Glutamatergic neuron (in vitro differentiated cells): ENCODE data around the gene ERLIN1. TPM values are rescaled to one million over a fixed set of nuclear protein-coding genes. Genes with fewer than 3 reads are reported as not detected.

Experiments used
- DNase-seq: peaks from one replicate; pipeline ENCODE4 v3.0.0; 2022
- H3K27ac Mint-ChIP-seq: one replicate; pipeline ENCODE4 v1.8.0; 2020; ENCODE audit warnings: mild to moderate bottlenecking, mixed read lengths, inconsistent platforms; ENCODE audit not compliant: unreplicated experiment
- H3K27me3 Mint-ChIP-seq: one replicate; pipeline ENCODE4 v1.8.0; 2020; ENCODE audit warnings: mild to moderate bottlenecking, moderate library complexity, mixed read lengths, inconsistent platforms; ENCODE audit not compliant: unreplicated experiment
- H3K36me3 Mint-ChIP-seq: one replicate; pipeline ENCODE4 v1.8.0; 2020; ENCODE audit warnings: mild to moderate bottlenecking, mixed read lengths, inconsistent platforms; ENCODE audit not compliant: unreplicated experiment
- H3K4me1 Mint-ChIP-seq: one replicate; pipeline ENCODE4 v1.8.0; 2020; ENCODE audit warnings: mild to moderate bottlenecking, low read depth, mixed read lengths, inconsistent platforms; ENCODE audit not compliant: unreplicated experiment
- H3K4me3 Mint-ChIP-seq: one replicate; pipeline ENCODE4 v1.8.0; 2020; ENCODE audit warnings: mild to moderate bottlenecking, mixed read lengths, inconsistent platforms; ENCODE audit not compliant: unreplicated experiment
- H3K9me3 Mint-ChIP-seq: one replicate; pipeline ENCODE4 v1.8.0; 2020; ENCODE audit warnings: mild to moderate bottlenecking, moderate library complexity, mixed read lengths, inconsistent platforms; ENCODE audit not compliant: unreplicated experiment
- CTCF ChIP-seq: fragments of 200-600 bp; sonication (generic); IDR thresholded peaks from one replicate; pipeline ENCODE4 v1.5.0; 2021; ENCODE audit not compliant: partially characterized antibody, unreplicated experiment
- long read RNA-seq: library from polyadenylated mRNA; unstranded; transcript quantifications from one replicate; pipeline ENCODE4 v2.0.0, GENCODE V29; 2020; ENCODE audit not compliant: unreplicated experiment
- total RNA-seq: library from RNA; stranded (reverse); fragmentation: NEBNext Ultra II Directional; extraction: Animal tissue kit (Norgen Biotek cat#: 25700); gene quantifications from one replicate; pipeline ENCODE4 v1.2.1, GENCODE V29; 2021; ENCODE audit not compliant: unreplicated experiment

Gene ERLIN1
- 7.6 TPM for total RNA-seq
- long read RNA-seq, partial matches to known transcripts = 0 of 3 reads
- long read RNA-seq, other reads (novel, unspliced or antisense) = 2 of 3 reads

DNA sequence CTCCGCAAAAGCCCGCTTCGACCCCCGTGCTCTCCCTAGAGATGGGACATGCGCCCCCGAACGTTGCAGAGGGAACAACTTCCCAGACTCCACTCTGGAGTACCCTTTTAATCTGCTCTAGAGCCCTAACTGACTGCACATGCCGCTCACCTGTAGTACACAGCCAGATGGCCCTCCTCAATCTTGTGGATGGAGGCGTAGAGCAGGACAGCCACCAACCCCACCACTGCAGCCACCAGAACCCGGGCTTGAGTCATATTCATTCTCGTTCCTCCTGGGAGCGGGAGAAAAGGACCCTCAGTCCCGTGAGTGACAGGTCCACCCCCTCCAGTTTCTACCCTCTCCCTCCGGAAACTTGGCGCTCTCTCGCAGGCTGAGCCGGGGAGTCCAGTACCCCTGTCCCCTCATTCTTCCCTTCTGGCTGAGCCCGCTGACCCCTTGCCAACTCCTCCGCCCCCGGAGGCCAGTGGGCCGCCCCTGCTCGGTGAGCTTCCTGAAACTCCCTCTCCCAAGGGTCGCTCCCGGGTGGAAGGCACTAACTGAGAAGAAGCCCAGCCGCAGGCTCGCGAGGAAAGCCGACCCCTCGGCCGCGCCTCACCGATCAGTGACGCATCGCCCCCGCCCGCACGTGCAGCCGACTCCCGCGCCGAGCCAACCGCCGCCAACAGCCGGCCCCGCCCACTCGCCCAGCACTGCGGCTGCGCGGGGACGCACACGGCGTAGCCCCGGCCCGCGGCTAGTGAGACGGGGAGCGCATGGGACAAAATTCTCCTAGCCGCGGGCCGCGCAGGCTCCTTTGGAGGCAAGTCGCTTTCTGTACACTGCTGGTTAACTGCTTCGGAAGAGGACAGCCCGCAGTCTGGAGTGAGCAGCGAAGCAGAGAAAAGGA is at the start of gene ERLIN1:
TSS of gene ERLIN1 (minus strand) at position 666 of the 889 bp plus-strand sequence. CDS start at position 263, 403 bp downstream.
- H3K27ac Mint-ChIP-seq = peak within 1 kb of the TSS; percentile 94
- peak within 1 kb of the TSS; percentile 99 for H3K4me3 Mint-ChIP-seq
- H3K36me3 Mint-ChIP-seq = no peaks in the 10 kb centered on the region
- peaks cover 3% of the 10 kb centered on the region for H3K27me3 Mint-ChIP-seq
- peaks cover 9% of the 10 kb centered on the region for H3K4me1 Mint-ChIP-seq
- TF ChIP-seq CTCF = no peak
- peaks cover 7% of the 10 kb centered on the region for H3K9me3 Mint-ChIP-seq
- DNase-seq = peak; percentile 98

DNA sequence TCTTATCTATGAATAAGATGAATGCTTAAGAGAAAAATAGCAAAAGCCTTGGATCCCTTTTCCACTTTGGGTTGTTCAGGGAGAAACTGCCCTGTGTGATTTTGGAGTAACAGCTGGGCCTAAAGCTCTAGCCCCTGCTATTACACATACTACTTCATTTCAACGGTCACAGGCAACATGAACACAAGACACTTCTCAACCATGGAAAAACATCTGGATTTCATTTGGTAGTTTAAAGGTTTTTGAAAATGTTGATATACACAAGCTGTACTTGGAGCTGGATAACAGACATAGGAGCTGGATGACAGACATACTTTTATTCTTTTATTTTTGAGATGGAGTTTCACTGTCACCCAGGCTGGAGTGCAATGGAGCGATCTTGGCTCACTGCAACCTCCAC is 46.3 kb upstream of the ERLIN1 start:
- peaks cover 4% of the 10 kb centered on the region for H3K9me3 Mint-ChIP-seq
- H3K4me3 Mint-ChIP-seq = no peak overlapping the region
- H3K27me3 Mint-ChIP-seq = peaks cover 9% of the 10 kb centered on the region
- no peak for TF ChIP-seq CTCF
- no peaks in the 10 kb centered on the region for H3K36me3 Mint-ChIP-seq
- H3K27ac Mint-ChIP-seq = no peak overlapping the region
- DNase-seq = no peak
- H3K4me1 Mint-ChIP-seq = peaks cover 13% of the 10 kb centered on the region

DNA sequence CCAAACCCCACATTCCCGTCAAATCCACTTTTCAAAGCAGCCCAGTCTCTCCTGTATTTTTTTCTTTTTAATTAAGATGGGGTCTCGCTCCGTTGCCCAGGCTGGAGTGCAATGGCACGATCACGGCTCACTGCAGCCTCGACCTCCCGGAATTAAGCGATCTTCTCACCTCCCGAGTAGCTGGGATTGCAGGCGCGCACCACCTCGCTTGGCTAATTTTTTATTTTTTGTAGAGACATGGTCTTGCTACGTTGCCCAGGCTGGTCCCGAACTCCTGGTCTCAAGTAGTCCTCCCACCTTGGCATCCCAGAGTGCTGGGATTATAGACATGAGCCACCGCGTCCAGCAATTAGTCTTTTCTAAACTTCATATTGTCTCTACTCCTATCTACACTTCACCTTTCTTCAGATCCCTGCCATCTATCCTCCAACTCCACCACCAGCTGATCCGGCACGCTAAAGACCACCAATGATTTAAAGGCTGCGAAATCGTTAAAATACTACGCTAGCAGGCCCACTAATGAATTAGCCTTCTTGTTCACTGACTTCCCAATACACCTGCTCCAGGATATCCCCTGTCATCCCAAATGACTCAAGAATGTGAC is 44.1 kb upstream of the ERLIN1 start:
- H3K27ac Mint-ChIP-seq = peak overlapping the region; percentile 94

GRCh38 chr10:100223879-100224278 is 38.0 kb upstream of the ERLIN1 start:
- Mint-ChIP-seq H3K4me3 (no peak overlapping the region), H3K36me3 (no peaks in the 10 kb centered on the region), H3K9me3 (no peaks in the 10 kb centered on the region), H3K27me3 (peaks cover 3% of the 10 kb centered on the region), H3K27ac (no peak overlapping the region), H3K4me1 (peaks cover 7% of the 10 kb centered on the region)
- TF ChIP-seq CTCF = no peak
- DNase-seq = no peak

More for the DNA sequence above, 44.1 kb upstream of the ERLIN1 start:
- Mint-ChIP-seq H3K9me3 (peaks cover 4% of the 10 kb centered on the region), H3K4me3 (peak overlapping the region; percentile 99), H3K36me3 (no peaks in the 10 kb centered on the region), H3K4me1 (peaks cover 13% of the 10 kb centered on the region), H3K27me3 (peaks cover 9% of the 10 kb centered on the region)
- TF ChIP-seq CTCF = no peak
- no peak for DNase-seq
